ENCODE results near the gene PTPRG.

DNA sequence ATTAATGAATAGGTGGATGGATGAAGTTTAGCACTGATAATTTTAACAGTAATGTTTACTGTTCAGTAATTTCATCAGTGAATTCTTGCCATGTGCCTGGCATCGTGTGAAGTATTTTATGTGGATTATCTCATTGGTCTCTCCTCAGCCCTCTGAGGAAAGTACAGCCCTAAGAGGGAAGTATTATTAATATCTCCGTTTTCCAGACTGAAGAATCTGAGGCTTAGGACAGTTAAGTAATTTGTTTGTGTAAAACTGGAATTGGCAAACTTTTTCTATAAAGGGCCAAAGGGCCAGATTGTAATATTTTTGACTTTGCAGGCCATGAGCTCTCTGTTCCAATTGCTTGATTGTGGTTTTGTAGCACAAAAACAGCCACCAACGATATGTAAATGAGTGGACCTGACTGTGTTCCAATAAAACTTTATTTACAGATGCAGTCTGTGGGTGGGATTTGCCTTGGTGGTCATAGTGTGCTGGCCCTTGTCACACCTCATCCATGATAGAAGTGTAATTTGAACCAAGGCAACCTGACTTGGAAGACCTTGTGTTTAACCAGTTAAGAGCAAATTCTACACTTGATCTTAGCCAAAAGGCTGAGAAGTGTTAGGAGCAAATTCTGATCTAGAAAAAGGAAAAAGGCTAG, 556.7 kb downstream of the PTPRG start:
- TF ChIP-seq EP300 (IDR thresholded peaks at IDR 0.05) (no peak), POLR2AphosphoS5 (IDR thresholded peaks at IDR 0.05) (no peak)
- TF ChIP-seq, protein P1, sequence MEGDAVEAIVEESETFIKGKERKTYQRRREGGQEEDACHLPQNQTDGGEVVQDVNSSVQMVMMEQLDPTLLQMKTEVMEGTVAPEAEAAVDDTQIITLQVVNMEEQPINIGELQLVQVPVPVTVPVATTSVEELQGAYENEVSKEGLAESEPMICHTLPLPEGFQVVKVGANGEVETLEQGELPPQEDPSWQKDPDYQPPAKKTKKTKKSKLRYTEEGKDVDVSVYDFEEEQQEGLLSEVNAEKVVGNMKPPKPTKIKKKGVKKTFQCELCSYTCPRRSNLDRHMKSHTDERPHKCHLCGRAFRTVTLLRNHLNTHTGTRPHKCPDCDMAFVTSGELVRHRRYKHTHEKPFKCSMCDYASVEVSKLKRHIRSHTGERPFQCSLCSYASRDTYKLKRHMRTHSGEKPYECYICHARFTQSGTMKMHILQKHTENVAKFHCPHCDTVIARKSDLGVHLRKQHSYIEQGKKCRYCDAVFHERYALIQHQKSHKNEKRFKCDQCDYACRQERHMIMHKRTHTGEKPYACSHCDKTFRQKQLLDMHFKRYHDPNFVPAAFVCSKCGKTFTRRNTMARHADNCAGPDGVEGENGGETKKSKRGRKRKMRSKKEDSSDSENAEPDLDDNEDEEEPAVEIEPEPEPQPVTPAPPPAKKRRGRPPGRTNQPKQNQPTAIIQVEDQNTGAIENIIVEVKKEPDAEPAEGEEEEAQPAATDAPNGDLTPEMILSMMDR (IDR thresholded peaks at IDR 0.05), result no peak
